SK-N-SH (cell line): Measurements from ENCODE around the gene SLC24A4. TPM values are rescaled to one million over a fixed set of nuclear protein-coding genes. Genes with fewer than 3 reads are reported as not detected.
A peak's percentile ranks its signal among the peaks of the same experiment; 100 is the strongest.
"Not testable (repeated sequence)": the region's sequence is repeated elsewhere in the genome, so short reads cannot be mapped to it uniquely, and the experiment has no call there.

Experiments used
- CTCF ChIA-PET: fragments of 300-600, 350-600 bp; formaldehyde crosslinking; extraction: SDS; loops from one replicate; lab custom pipeline; 2021; lab: Yijun Ruan, JAX
- POLR2A ChIA-PET: fragments of 350-600 bp; sonication (Branson Sonifier 250); formaldehyde crosslinking; extraction: SDS; loops from one replicate; lab custom pipeline; 2020; ENCODE audit warnings: antibody characterized with exemption, inconsistent platforms; lab: Yijun Ruan, JAX
- DNase-seq: peaks from one replicate; pipeline ENCODE4 v3.0.0; 2012
- H2AFZ ChIP-seq: fragments of 200-600 bp; sonication (generic); 2 replicates; pipeline ENCODE4 v1.8.1; 2016; ENCODE audit warnings: antibody characterized with exemption, mild to moderate bottlenecking, low read depth
- H3F3A ChIP-seq: fragments of 200-600 bp; sonication (generic); replicated peaks from 2 replicates; pipeline ENCODE3; 2016; ENCODE audit warnings: antibody characterized with exemption, mild to moderate bottlenecking; ENCODE audit not compliant: insufficient read depth
- H3K27ac ChIP-seq, 2 experiments: fragments of 200-500 bp in 1 of 2; fragments of 200-600 bp in 1 of 2; sonication (Bioruptor generic) in 1 of 2; sonication (generic), shearing (Covaris generic) in 1 of 2; 2 replicates each; pipeline versions ENCODE4 v1.5.1 to v1.6.1; 2014 to 2016; ENCODE audit warnings: low read depth in 2 of 2, inconsistent platforms in 1 of 2, low read length in 1 of 2, mild to moderate bottlenecking in 1 of 2, mixed read lengths in 1 of 2
- H3K27me3 ChIP-seq: fragments of 200-600 bp; sonication (generic), shearing (Covaris generic); 2 replicates; pipeline ENCODE4 v1.6.1; 2016; ENCODE audit warnings: mixed run types; ENCODE audit not compliant: insufficient read depth
- H3K36me3 ChIP-seq, 2 experiments: fragments of 200-500 bp in 1 of 2; fragments of 200-600 bp in 1 of 2; sonication (Bioruptor generic) in 1 of 2; sonication (generic) in 1 of 2; replicated peaks in 1 of 2; 2 replicates each; pipeline versions ENCODE3 to v1.5.1; 2014 to 2016; ENCODE audit warnings: low read length in 1 of 2, mild to moderate bottlenecking in 1 of 2; ENCODE audit not compliant: insufficient read depth in 2 of 2, control insufficient read depth in 1 of 2
- H3K4me1 ChIP-seq, 2 experiments: fragments of 200-500 bp in 1 of 2; fragments of 200-600 bp in 1 of 2; sonication (Bioruptor generic) in 1 of 2; sonication (generic), shearing (Covaris generic) in 1 of 2; 2 replicates each; pipeline versions ENCODE4 v1.5.1 to v1.6.1; 2014 to 2016; ENCODE audit warnings: low read depth in 1 of 2, low read length in 1 of 2, mixed run types in 1 of 2; ENCODE audit not compliant: insufficient read depth in 2 of 2, control insufficient read depth in 1 of 2
- H3K4me2 ChIP-seq: fragments of 200-600 bp; sonication (generic), shearing (Covaris generic); 2 replicates; pipeline ENCODE4 v1.6.1; 2017; ENCODE audit warnings: mixed run types
- H3K4me3 ChIP-seq, 2 experiments: fragments of 200-500 bp in 1 of 2; fragments of 200-600 bp in 1 of 2; sonication (Bioruptor generic) in 1 of 2; sonication (generic), shearing (Covaris generic) in 1 of 2; 2 replicates each; pipeline versions ENCODE4 v1.5.1 to v1.8.1; 2014 to 2016; ENCODE audit warnings: low read depth in 2 of 2, inconsistent platforms in 1 of 2, low read length in 1 of 2, mild to moderate bottlenecking in 1 of 2, mixed read lengths in 1 of 2, moderate library complexity in 1 of 2
- H3K79me2 ChIP-seq: fragments of 200-600 bp; sonication (generic); 2 replicates; pipeline ENCODE4 v1.8.1; 2017; ENCODE audit warnings: mild to moderate bottlenecking; ENCODE audit not compliant: insufficient read depth
- H3K9ac ChIP-seq: fragments of 200-600 bp; sonication (generic); 2 replicates; pipeline ENCODE4 v1.6.1; 2017; ENCODE audit warnings: mixed run types
- H3K9me2 ChIP-seq: fragments of 200-600 bp; sonication (generic); 2 replicates; pipeline ENCODE4 v1.6.1; 2017; ENCODE audit warnings: mixed run types
- H3K9me3 ChIP-seq: fragments of 200-600 bp; sonication (generic); 2 replicates; pipeline ENCODE4 v1.6.1; 2017; ENCODE audit warnings: mixed run types, mild to moderate bottlenecking, moderate library complexity
- H4K20me1 ChIP-seq: fragments of 200-600 bp; sonication (generic); 2 replicates; pipeline ENCODE4 v1.6.1; 2017; ENCODE audit warnings: mild to moderate bottlenecking, mixed run types; ENCODE audit not compliant: insufficient read depth
- CTCF ChIP-seq: fragments of 200-600 bp; sonication (generic); IDR thresholded peaks from 2 replicates; pipeline ENCODE4 v1.6.1; 2017; ENCODE audit warnings: antibody characterized with exemption, mild to moderate bottlenecking, moderate library complexity
- ELF1 ChIP-seq: IDR thresholded peaks from 2 replicates; pipeline ENCODE4 v1.4.0; 2012
- EP300 ChIP-seq, 2 experiments: IDR thresholded peaks; 2 replicates each; pipeline versions ENCODE4 v1.4.0 to v1.6.1; 2012; ENCODE audit warnings: borderline replicate concordance in 1 of 2, low read depth in 1 of 2, low read length in 1 of 2
- FOSL2 ChIP-seq: IDR thresholded peaks from 2 replicates; pipeline ENCODE4 v1.4.0; 2012; ENCODE audit warnings: low read depth, mild to moderate bottlenecking, moderate library complexity, borderline replicate concordance
- JUND ChIP-seq: IDR thresholded peaks from 2 replicates; pipeline ENCODE4 v1.4.0; 2012
- MAX ChIP-seq: IDR thresholded peaks from 2 replicates; pipeline ENCODE4 v1.4.0; 2012; ENCODE audit warnings: low read depth
- MEF2A ChIP-seq: IDR thresholded peaks from 2 replicates; pipeline ENCODE4 v1.4.0; 2012; ENCODE audit warnings: low read depth, borderline replicate concordance
- NFIC ChIP-seq: IDR thresholded peaks from 2 replicates; pipeline ENCODE4 v1.4.0; 2012; ENCODE audit warnings: borderline replicate concordance
- PBX3 ChIP-seq: IDR thresholded peaks from 2 replicates; pipeline ENCODE4; 2012
- POLR2AphosphoS5 ChIP-seq: IDR thresholded peaks from 2 replicates; pipeline ENCODE4 v1.6.1; 2012; ENCODE audit warnings: low read depth, low read length
- REST ChIP-seq: IDR thresholded peaks from 2 replicates; pipeline ENCODE4 v1.6.1; 2012; ENCODE audit warnings: mild to moderate bottlenecking, low read depth, low read length, moderate library complexity
- RFX5 ChIP-seq: IDR thresholded peaks from 2 replicates; pipeline ENCODE4 v1.6.1; 2012; ENCODE audit warnings: mild to moderate bottlenecking, improper control_type of control experiment, low read length
- RXRA ChIP-seq: IDR thresholded peaks from 2 replicates; pipeline ENCODE4 v1.4.0; 2012; ENCODE audit warnings: low read depth, mild to moderate bottlenecking, borderline replicate concordance
- TCF12 ChIP-seq: IDR thresholded peaks from 2 replicates; pipeline ENCODE4 v1.4.0; 2012
- TEAD4 ChIP-seq: IDR thresholded peaks from 2 replicates; pipeline ENCODE4 v1.4.0; 2012; ENCODE audit warnings: mild to moderate bottlenecking, borderline replicate concordance; ENCODE audit not compliant: insufficient read depth
- WGBS: methylation state at CpG from one replicate; pipeline ENCODE4 v1.1.6; 2017; ENCODE audit warnings: low lambda C conversion rate; 5-methylcytosine and 5-hydroxymethylcytosine counted together
- polyA plus RNA-seq, 3 experiments: library from polyadenylated mRNA; depleted of rRNA; stranded (reverse); fragments of >200 nt; gene quantifications; 2 replicates each; pipeline ENCODE4 v1.2.3, GENCODE V29; 2012

Gene SLC24A4
- polyA plus RNA-seq, 1 of the 3 experiments (the other 2 are of a cell fraction), result 0.07 TPM

- H3K9me3 ChIP-seq, DNase-seq, H3K9me2 ChIP-seq, H2AFZ ChIP-seq, H3K27me3 ChIP-seq, H3K9ac ChIP-seq, H4K20me1 ChIP-seq, H3K36me3 ChIP-seq, POLR2A ChIA-PET, CTCF ChIA-PET, H3K4me3 ChIP-seq: not testable (repeated sequence)
- Histone ChIP-seq H3K27ac (peak overlapping the region in 1 of 2 experiments; percentile 85; a peak in 2 of 4 replicates), H3K79me2 (peaks cover 60% of the 10 kb centered on the region), H3K4me1 (peaks cover 0 to 38% of the 10 kb centered on the region in 2 experiments; a peak in 3 of 4 replicates), H3F3A (peaks cover 34% of the 10 kb centered on the region), H3K4me2 (peak overlapping the region; percentile 30)
- 7% methylated on average over 8 of the region's 8 CpGs for WGBS
- TF ChIP-seq NFIC (peak; percentile 73), JUND (peak; percentile 74), TEAD4 (0 out of 2 replicates have a peak, but pooled peaks have one; percentile 29), MAX (peak; percentile 61), RXRA (peak; percentile 68; the same call in 1 of the 2 replicates), TCF12 (peak; percentile 87), EP300 (IDR thresholded peaks at IDR 0.05; ENCODE audit: borderline replicate concordance in 1 of 2, low read depth in 1 of 2, low read length in 1 of 2) (peak; percentile 10 to 51; a peak in 1 of 4 replicates), FOSL2 (peak; percentile 80), POLR2AphosphoS5 (peak; percentile 26; the same call in 1 of the 2 replicates), PBX3 (peak; percentile 82)
These were observed 213.3 kb downstream of the SLC24A4 start for GRCh38 chr14:92536231-92536630.

- DNase-seq, result no peak
- Histone ChIP-seq H3K9me3 (no peaks in the 10 kb centered on the region), H3K36me3 (no peaks in the 10 kb centered on the region), H3K4me2 (no peak overlapping the region), H3K79me2 (peaks cover 66% of the 10 kb centered on the region), H3K9me2 (no peaks in the 10 kb centered on the region), H3K4me3 (no peak overlapping the region), H3K4me1 (peaks cover 0 to 22% of the 10 kb centered on the region in 2 experiments; a peak in 3 of 4 replicates), H4K20me1 (no peaks in the 10 kb centered on the region), H3K27me3 (no peaks in the 10 kb centered on the region), H3K27ac (peak overlapping the region in 1 of 2 experiments; percentile 97; a peak in 1 of 4 replicates), H2AFZ (no peak overlapping the region), H3F3A (peaks cover 36% of the 10 kb centered on the region), H3K9ac (no peak overlapping the region)
- CTCF ChIA-PET, result interaction anchor here (1.0 kb wide), 1 partner anchor 10 kb away, joined by 3 read pairs; no protein-coding TSS in a partner anchor
- TF ChIP-seq MEF2A (no peak), ELF1 (no peak), RFX5 (no peak), REST (no peak), RXRA (no peak), CTCF (no peak)
- POLR2A ChIA-PET, result no interaction called here
- 82% methylated on average over 6 of the region's 6 CpGs for WGBS
These were observed 215.5 kb downstream of the SLC24A4 start for GRCh38 chr14:92538412-92538985.
